Mammary epithelial cell (primary cell): ENCODE results near the gene ADAMTS17.

Experiments used
- EZH2 ChIP-seq: IDR thresholded peaks from 2 replicates; pipeline ENCODE4 v1.6.1; 2012; ENCODE audit warnings: low read length, inconsistent platforms, borderline replicate concordance
- TF ChIP-seq, protein P1 (sequence below), 2 donors: IDR thresholded peaks in 1 of 2; conservative IDR thresholded peaks in 1 of 2; 2 replicates each; pipeline ENCODE4 v1.5.1; 2011 to 2012; ENCODE audit warnings: inconsistent platforms in 2 of 2, low read length in 2 of 2, mild to moderate bottlenecking in 2 of 2, control low read depth in 1 of 2, low read depth in 1 of 2; ENCODE audit not compliant: insufficient read depth in 1 of 2; ENCODE audit errors: extremely low read depth in 1 of 2

DNA sequence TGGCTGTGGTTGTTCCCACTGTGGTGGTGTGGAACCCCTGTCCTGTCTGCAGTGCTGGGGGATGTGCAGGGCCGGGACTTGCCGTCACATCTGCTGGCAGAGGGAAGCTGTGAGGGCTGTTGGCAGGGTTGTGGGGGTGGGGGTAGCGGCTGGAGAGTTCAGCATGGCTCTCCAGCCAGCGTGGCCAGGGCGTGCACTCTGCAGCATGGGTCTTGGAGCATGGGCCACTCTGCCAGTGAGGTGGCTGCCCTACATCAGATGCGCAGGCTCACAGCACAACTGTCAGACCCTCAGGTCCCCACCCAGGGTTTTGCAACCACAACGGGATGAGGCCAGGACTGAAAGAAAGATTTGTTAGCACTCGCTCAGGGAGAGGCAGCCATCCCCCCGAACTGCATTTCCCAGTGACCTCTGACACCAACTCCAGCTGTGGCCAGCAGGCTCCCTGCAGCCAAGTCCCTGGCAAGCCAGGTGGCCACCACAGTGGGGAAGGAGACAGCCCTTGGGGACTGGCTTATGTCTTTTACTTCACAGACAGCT lies 370.8 kb downstream of the ADAMTS17 start:
- TF ChIP-seq, protein P1, sequence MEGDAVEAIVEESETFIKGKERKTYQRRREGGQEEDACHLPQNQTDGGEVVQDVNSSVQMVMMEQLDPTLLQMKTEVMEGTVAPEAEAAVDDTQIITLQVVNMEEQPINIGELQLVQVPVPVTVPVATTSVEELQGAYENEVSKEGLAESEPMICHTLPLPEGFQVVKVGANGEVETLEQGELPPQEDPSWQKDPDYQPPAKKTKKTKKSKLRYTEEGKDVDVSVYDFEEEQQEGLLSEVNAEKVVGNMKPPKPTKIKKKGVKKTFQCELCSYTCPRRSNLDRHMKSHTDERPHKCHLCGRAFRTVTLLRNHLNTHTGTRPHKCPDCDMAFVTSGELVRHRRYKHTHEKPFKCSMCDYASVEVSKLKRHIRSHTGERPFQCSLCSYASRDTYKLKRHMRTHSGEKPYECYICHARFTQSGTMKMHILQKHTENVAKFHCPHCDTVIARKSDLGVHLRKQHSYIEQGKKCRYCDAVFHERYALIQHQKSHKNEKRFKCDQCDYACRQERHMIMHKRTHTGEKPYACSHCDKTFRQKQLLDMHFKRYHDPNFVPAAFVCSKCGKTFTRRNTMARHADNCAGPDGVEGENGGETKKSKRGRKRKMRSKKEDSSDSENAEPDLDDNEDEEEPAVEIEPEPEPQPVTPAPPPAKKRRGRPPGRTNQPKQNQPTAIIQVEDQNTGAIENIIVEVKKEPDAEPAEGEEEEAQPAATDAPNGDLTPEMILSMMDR (conservative IDR thresholded peaks at IDR 0.05 in 1 of 2, IDR thresholded peaks at IDR 0.05 in 1 of 2; ENCODE audit: extremely low read depth in 1 of 2, insufficient read depth in 1 of 2, low read depth in 1 of 2, low read length in 2 of 2): no peak
- no peak for TF ChIP-seq EZH2
